ENCODE results near the gene UBTD2. TPM values are rescaled to one million over a fixed set of nuclear protein-coding genes. Genes with fewer than 3 reads are reported as not detected.

UBTD2 gene
- total RNA-seq, 1 donor from 2014 or later = 47.5 TPM

GRCh38 chr5:172245703-172246125, 37.9 kb downstream of the UBTD2 start:
- peaks cover 19% of the 10 kb centered on the region for H3K36me3 Mint-ChIP-seq (ENCODE audit: unreplicated experiment)
- H3K27me3 Mint-ChIP-seq (ENCODE audit: unreplicated experiment) = no peaks in the 10 kb centered on the region
- peak overlapping the region; percentile 5 for H3K27ac Mint-ChIP-seq (ENCODE audit: unreplicated experiment)
- peaks cover 16% of the 10 kb centered on the region for H3K4me1 Mint-ChIP-seq (ENCODE audit: unreplicated experiment)
- peaks cover 3% of the 10 kb centered on the region for H3K9me3 Mint-ChIP-seq (ENCODE audit: unreplicated experiment)
- no peak for DNase-seq (ENCODE audit: extremely low spot score, unreplicated experiment)
- H3K4me3 Mint-ChIP-seq (ENCODE audit: unreplicated experiment) = no peak overlapping the region
- TF ChIP-seq, protein P1, sequence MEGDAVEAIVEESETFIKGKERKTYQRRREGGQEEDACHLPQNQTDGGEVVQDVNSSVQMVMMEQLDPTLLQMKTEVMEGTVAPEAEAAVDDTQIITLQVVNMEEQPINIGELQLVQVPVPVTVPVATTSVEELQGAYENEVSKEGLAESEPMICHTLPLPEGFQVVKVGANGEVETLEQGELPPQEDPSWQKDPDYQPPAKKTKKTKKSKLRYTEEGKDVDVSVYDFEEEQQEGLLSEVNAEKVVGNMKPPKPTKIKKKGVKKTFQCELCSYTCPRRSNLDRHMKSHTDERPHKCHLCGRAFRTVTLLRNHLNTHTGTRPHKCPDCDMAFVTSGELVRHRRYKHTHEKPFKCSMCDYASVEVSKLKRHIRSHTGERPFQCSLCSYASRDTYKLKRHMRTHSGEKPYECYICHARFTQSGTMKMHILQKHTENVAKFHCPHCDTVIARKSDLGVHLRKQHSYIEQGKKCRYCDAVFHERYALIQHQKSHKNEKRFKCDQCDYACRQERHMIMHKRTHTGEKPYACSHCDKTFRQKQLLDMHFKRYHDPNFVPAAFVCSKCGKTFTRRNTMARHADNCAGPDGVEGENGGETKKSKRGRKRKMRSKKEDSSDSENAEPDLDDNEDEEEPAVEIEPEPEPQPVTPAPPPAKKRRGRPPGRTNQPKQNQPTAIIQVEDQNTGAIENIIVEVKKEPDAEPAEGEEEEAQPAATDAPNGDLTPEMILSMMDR (IDR thresholded peaks at IDR 0.05) = no peak

DNA sequence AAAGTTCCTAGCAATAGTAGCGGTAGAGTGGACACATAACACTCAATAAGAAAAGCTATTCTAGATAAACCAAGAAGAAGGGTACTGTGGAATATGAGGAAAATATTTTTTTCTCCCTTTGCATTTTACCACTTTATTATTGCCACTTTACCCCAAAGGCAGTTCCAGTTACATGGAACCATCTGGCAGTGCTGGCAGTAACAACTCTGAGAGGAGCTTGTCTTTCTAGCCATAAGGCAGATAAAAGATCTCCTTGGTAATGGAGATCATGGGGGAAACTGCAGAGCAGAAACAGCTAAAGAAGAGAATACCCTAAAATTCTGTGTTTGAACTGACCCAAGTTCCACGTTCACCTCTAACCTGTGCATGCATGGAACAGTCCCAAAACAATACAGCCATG, 38.5 kb downstream of the UBTD2 start:
- Mint-ChIP-seq H3K4me1 (ENCODE audit: unreplicated experiment) (peaks cover 16% of the 10 kb centered on the region), H3K4me3 (ENCODE audit: unreplicated experiment) (no peak overlapping the region), H3K9me3 (ENCODE audit: unreplicated experiment) (peaks cover 3% of the 10 kb centered on the region), H3K27ac (ENCODE audit: unreplicated experiment) (no peak overlapping the region), H3K36me3 (ENCODE audit: unreplicated experiment) (peaks cover 14% of the 10 kb centered on the region), H3K27me3 (ENCODE audit: unreplicated experiment) (no peaks in the 10 kb centered on the region)
- TF ChIP-seq, protein P1 (IDR thresholded peaks at IDR 0.05) = no peak
- DNase-seq (ENCODE audit: extremely low spot score, unreplicated experiment) = no peak

GRCh38 chr5:172243302-172243701, 40.3 kb downstream of the UBTD2 start:
- TF ChIP-seq, protein P1 (IDR thresholded peaks at IDR 0.05) = no peak

GRCh38 chr5:172238334-172238733, 45.2 kb downstream of the UBTD2 start:
- Mint-ChIP-seq H3K4me1 (ENCODE audit: unreplicated experiment) (peaks cover 28% of the 10 kb centered on the region), H3K4me3 (ENCODE audit: unreplicated experiment) (no peak overlapping the region), H3K27me3 (ENCODE audit: unreplicated experiment) (no peaks in the 10 kb centered on the region), H3K9me3 (ENCODE audit: unreplicated experiment) (no peaks in the 10 kb centered on the region), H3K27ac (ENCODE audit: unreplicated experiment) (no peak overlapping the region), H3K36me3 (ENCODE audit: unreplicated experiment) (peaks cover 5% of the 10 kb centered on the region)
- no peak for DNase-seq (ENCODE audit: extremely low spot score, unreplicated experiment)
- TF ChIP-seq, protein P1 (IDR thresholded peaks at IDR 0.05) = no peak

More at GRCh38 chr5:172243302-172243701, 40.3 kb downstream of the UBTD2 start:
- peaks cover 10% of the 10 kb centered on the region for H3K36me3 Mint-ChIP-seq (ENCODE audit: unreplicated experiment)
- no peaks in the 10 kb centered on the region for H3K27me3 Mint-ChIP-seq (ENCODE audit: unreplicated experiment)
- DNase-seq (ENCODE audit: extremely low spot score, unreplicated experiment) = no peak
- H3K27ac Mint-ChIP-seq (ENCODE audit: unreplicated experiment) = no peak overlapping the region
- peaks cover 11% of the 10 kb centered on the region for H3K4me1 Mint-ChIP-seq (ENCODE audit: unreplicated experiment)
- H3K4me3 Mint-ChIP-seq (ENCODE audit: unreplicated experiment) = no peak overlapping the region
- H3K9me3 Mint-ChIP-seq (ENCODE audit: unreplicated experiment) = no peaks in the 10 kb centered on the region

DNA sequence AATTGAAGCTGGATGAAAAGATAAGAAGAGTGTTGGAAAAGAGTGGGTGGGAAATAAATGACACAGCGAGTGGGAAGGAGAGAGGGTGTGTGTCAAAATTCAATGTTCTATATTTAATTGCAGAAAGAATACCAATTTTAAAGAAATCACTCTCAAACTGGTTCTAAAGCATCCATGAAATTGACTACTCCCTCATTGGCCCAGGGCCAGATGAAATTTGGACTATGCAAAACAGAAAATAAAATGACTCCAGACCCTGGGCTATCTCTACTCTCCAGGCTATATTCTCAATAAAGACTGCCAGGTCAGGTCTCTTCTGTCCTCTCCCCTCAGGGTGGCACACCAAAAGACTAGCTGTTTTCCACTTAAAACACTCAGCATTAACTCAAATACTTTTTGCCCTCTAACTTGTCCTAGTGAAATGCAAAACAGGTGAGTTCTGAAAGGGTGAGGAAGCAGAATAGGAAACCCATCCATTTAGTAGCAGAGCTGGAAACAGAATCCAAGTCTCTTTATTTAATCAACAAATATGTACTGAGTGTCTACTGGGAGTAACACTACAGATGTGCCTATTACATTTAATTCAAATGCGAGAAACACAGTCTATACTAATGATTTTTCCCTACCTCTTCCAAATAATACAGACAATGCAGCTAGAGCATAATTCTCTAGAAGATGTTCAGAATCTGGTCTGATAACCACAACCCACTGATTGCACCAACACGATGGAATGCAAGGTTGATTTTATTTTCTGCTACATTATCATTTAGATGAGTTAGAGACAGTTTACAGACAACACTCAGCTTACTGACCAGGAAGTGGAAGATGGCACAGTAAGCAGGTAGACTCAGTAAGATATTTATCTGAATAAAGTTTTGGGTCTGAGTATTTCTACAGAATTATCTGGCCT, 47.5 kb downstream of the UBTD2 start:
- Mint-ChIP-seq H3K4me1 (ENCODE audit: unreplicated experiment) (peaks cover 28% of the 10 kb centered on the region), H3K27me3 (ENCODE audit: unreplicated experiment) (no peaks in the 10 kb centered on the region), H3K9me3 (ENCODE audit: unreplicated experiment) (no peaks in the 10 kb centered on the region), H3K4me3 (ENCODE audit: unreplicated experiment) (no peak overlapping the region), H3K27ac (ENCODE audit: unreplicated experiment) (no peak overlapping the region), H3K36me3 (ENCODE audit: unreplicated experiment) (peaks cover 15% of the 10 kb centered on the region)
- TF ChIP-seq, protein P1 (IDR thresholded peaks at IDR 0.05) = no peak
- no peak for DNase-seq (ENCODE audit: extremely low spot score, unreplicated experiment)

All from osteocyte (in vitro differentiated cells).